Adrenal gland (tissue), 12 donors: ENCODE results near the gene EEF1G. TPM values are rescaled to one million over a fixed set of nuclear protein-coding genes. Genes with fewer than 3 reads are reported as not detected.

Source experiments
- DNase-seq, 7 donors: peaks; one replicate each; pipeline ENCODE4 v3.0.0-alpha.2; 2019 to 2020
- H3K27ac ChIP-seq, 5 donors: fragments of 200-600 bp; sonication (generic) in 4 of 5; 1 replicate in 3 of 5; 2 replicates in 2 of 5; pipeline versions ENCODE4 v1.5.1 to v1.8.0; 2016 to 2020; ENCODE audit warnings: mild to moderate bottlenecking in 1 of 5
- H3K27me3 ChIP-seq: fragments of 200-600 bp; 2 replicates; pipeline ENCODE4 v1.8.0; 2021
- H3K36me3 ChIP-seq, 2 donors: fragments of 200-600 bp; replicated peaks in 1 of 2; 1 replicate in 1 of 2; 2 replicates in 1 of 2; pipeline versions ENCODE4 v1.5.1 to v1.8.0; 2018 to 2022
- H3K4me1 ChIP-seq, 2 donors: fragments of 200-600 bp; replicated peaks in 1 of 2; 1 replicate in 1 of 2; 2 replicates in 1 of 2; pipeline versions ENCODE4 v1.5.1 to v1.8.0; 2018 to 2021
- H3K4me3 ChIP-seq, 4 donors: fragments of 200-600 bp; sonication (generic) in 3 of 4; one replicate each; pipeline ENCODE4 v1.5.1; 2016 to 2018
- H3K9me3 ChIP-seq, 3 donors: fragments of 200-600 bp; sonication (generic) in 1 of 3; replicated peaks in 1 of 3; 1 replicate in 2 of 3; 2 replicates in 1 of 3; pipeline versions ENCODE4 v1.5.1 to v1.8.0; 2016 to 2021
- CTCF ChIP-seq, 6 experiments: fragments of 450-650 bp in 4 of 6; fragments of 200-600 bp in 2 of 6; sonication (generic) in 1 of 6; IDR thresholded peaks; 1 replicate in 5 of 6; 2 replicates in 1 of 6; pipeline versions ENCODE4 v1.5.1 to v1.8.0; 2016 to 2021; ENCODE audit warnings: antibody characterized with exemption in 6 of 6, mild to moderate bottlenecking in 2 of 6, moderate library complexity in 1 of 6
- POLR2A ChIP-seq, 2 donors: fragments of 450-650 bp; IDR thresholded peaks; one replicate each; pipeline ENCODE4 v1.6.1; 2017; ENCODE audit warnings: antibody characterized with exemption in 2 of 2, mild to moderate bottlenecking in 2 of 2, moderate library complexity in 1 of 2
- WGBS, 4 donors: extraction: QIAGEN DNeasy Blood & Tissue Kit in 2 of 4; methylation state at CpG; one replicate each; pipeline versions ENCODE4 v1.1.5 to v1.1.7; 2013 to 2017; 5-methylcytosine and 5-hydroxymethylcytosine counted together
- intact Hi-C, 2 donors: fragments of 100-400 bp; cut with DNase I; formaldehyde crosslinking; loops; one replicate each; pipeline versions ENCODE4 v1.14.1 to v1.15.0; 2022 to 2023
- polyA plus RNA-seq, 3 donors: library from polyadenylated mRNA; stranded (reverse); fragments of 200-250 nt in 2 of 3; fragments of 350-450 nt in 1 of 3; fragmentation: Illumina TruSeq in 1 of 3; extraction: RNeasy Lipid Tissue Mini Kit (QIAGEN cat#74804) in 1 of 3; gene quantifications; one replicate each; pipeline ENCODE4 v1.2.3, GENCODE V29; 2013 to 2014
- total RNA-seq, 9 donors: library from RNA; depleted of rRNA in 4 of 9; stranded (reverse); fragments of >200 nt in 4 of 9; fragments of 120-200 nt in 1 of 9; fragmentation: NEBNext Ultra II Directional in 1 of 9; extraction: Animal tissue kit (Norgen Biotek cat#: 25700) in 1 of 9; gene quantifications; one replicate each; pipeline versions ENCODE4 v1.1.0 to v1.2.4, GENCODE V29; 2013 to 2023
- donor health status: healthy with polysubstance abuse.
- donor health status: Bipolar disorder and iron deficiency.
- donor health status: DM: yes; HTN: yes; CAD: no.
- donor health status: DM: no; HTN: no; CAD: no.
- donor health status: DM: no; HTN: no; CAD: no.
- donor health status: DM: yes; HTN: yes; CAD: no.

EEF1G gene
- total and polyA plus RNA-seq, 12 donors = 646 to 1,585 (median 1,183) TPM

- DNase-seq = no peak
- Histone ChIP-seq H3K27ac (no peak overlapping the region), H3K36me3 (peaks cover 0 to 51% of the 10 kb centered on the region in 2 donors), H3K4me3 (no peak overlapping the region), H3K27me3 (no peaks in the 10 kb centered on the region), H3K4me1 (peaks cover 24 to 42% of the 10 kb centered on the region in 2 donors), H3K9me3 (no peaks in the 10 kb centered on the region)
- intact Hi-C loops = no loop called here
- 74 to 93% (median 88%) methylated on average over 8 of the region's 8 CpGs for WGBS, 4 donors
- TF ChIP-seq POLR2A (IDR thresholded peaks at IDR 0.05) (no peak), CTCF (IDR thresholded peaks at IDR 0.05) (no peak)
These were observed 21.4 kb upstream of the EEF1G start for GRCh38 chr11:62595124-62595523.

- no peak overlapping the region for H3K4me3 ChIP-seq
- WGBS, 4 donors = 55 to 60% (median 56%) methylated on average over 13 of the region's 13 CpGs
- TF ChIP-seq POLR2A (IDR thresholded peaks at IDR 0.05) (no peak), CTCF (IDR thresholded peaks at IDR 0.05) (peak; percentile 36 to 60 (median 55))
- H3K4me1 ChIP-seq = peaks cover 10 to 30% of the 10 kb centered on the region in 2 donors
- intact Hi-C loops = no loop called here
- peak; percentile 70 to 93 (median 87) for DNase-seq
- H3K9me3 ChIP-seq = no peaks in the 10 kb centered on the region
- H3K36me3 ChIP-seq = peaks cover 0 to 56% of the 10 kb centered on the region in 2 donors
- H3K27me3 ChIP-seq = no peaks in the 10 kb centered on the region
- peak overlapping the region in 2 of 5 donors; percentile 3 to 84 for H3K27ac ChIP-seq
These were observed 19.8 kb upstream of the EEF1G start for GRCh38 chr11:62593434-62594044.

- DNase-seq = no peak
- peaks cover 9 to 26% of the 10 kb centered on the region in 2 donors for H3K4me1 ChIP-seq
- H3K4me3 ChIP-seq = no peak overlapping the region
- no peaks in the 10 kb centered on the region for H3K9me3 ChIP-seq
- intact Hi-C loops = no loop called here
- no peak for TF ChIP-seq CTCF (IDR thresholded peaks at IDR 0.05)
- no peak for TF ChIP-seq POLR2A (IDR thresholded peaks at IDR 0.05)
- no peaks in the 10 kb centered on the region for H3K27me3 ChIP-seq
- peaks cover 0 to 56% of the 10 kb centered on the region in 2 donors for H3K36me3 ChIP-seq
- peak overlapping the region in 3 of 5 donors; percentile 84 to 96 (median 95) for H3K27ac ChIP-seq
- 63 to 73% (median 68%) methylated on average over 8 of the region's 8 CpGs for WGBS, 4 donors
These were observed 19.3 kb upstream of the EEF1G start for GRCh38 chr11:62592989-62593421.

GRCh38 chr11:62592146-62592815 lies 18.6 kb upstream of the EEF1G start:
- Histone ChIP-seq H3K4me1 (peaks cover 9 to 26% of the 10 kb centered on the region in 2 donors), H3K27me3 (no peaks in the 10 kb centered on the region), H3K4me3 (peak overlapping the region in 2 of 4 donors; percentile 33 to 53), H3K36me3 (peaks cover 0 to 56% of the 10 kb centered on the region in 2 donors), H3K27ac (peak overlapping the region; percentile 84 to 96 (median 95)), H3K9me3 (no peaks in the 10 kb centered on the region)
- no peak for TF ChIP-seq CTCF (IDR thresholded peaks at IDR 0.05)
- TF ChIP-seq POLR2A (IDR thresholded peaks at IDR 0.05) = no peak
- 7 to 13% (median 9%) methylated on average over 9 to 17 of the region's 17 CpGs for WGBS, 4 donors
- intact Hi-C loops = no loop called here
- DNase-seq = peak in 2 of 7 donors; percentile 46 to 48
